GM21381 (cell line): ENCODE results near the gene ATP6V0E2.
"Not testable (repeated sequence)": the region's sequence is repeated elsewhere in the genome, so short reads cannot be mapped to it uniquely, and the experiment has no call there.

Experiments
- ATAC-seq: cut with Tn5 transposase; IDR thresholded peaks from one replicate; pipeline ENCODE4 v1.9.1; 2021; ENCODE audit warnings: mild to moderate bottlenecking, moderate library complexity; ENCODE audit not compliant: unreplicated experiment

ATP6V0E2 gene

GRCh38 chr7:149910219-149910618 is 36.5 kb downstream of the ATP6V0E2 start:
- ATAC-seq: not testable (repeated sequence)

- ATAC-seq: not testable (repeated sequence)
These were observed 38.4 kb downstream of the ATP6V0E2 start for GRCh38 chr7:149912126-149912525.

GRCh38 chr7:149926414-149926813 is 52.6 kb downstream of the ATP6V0E2 start:
- ATAC-seq: not testable (repeated sequence)
